Gastroesophageal sphincter (tissue), 4 donors: Measurements from ENCODE around the gene DPF3. TPM values are rescaled to one million over a fixed set of nuclear protein-coding genes. Genes with fewer than 3 reads are reported as not detected.

Experiments used
- ATAC-seq: fragments of 150-250 bp; one replicate; pipeline ENCODE4 v1.9.1; 2016; ENCODE audit warnings: mild to moderate bottlenecking, moderate library complexity
- H3K27ac ChIP-seq, 4 donors: fragments of 200-600 bp; sonication (generic) in 3 of 4; 1 replicate in 3 of 4; 2 replicates in 1 of 4; pipeline ENCODE4 v1.5.1; 2016 to 2019
- H3K27me3 ChIP-seq: fragments of 200-600 bp; sonication (generic); one replicate; pipeline ENCODE4 v1.5.1; 2019
- H3K36me3 ChIP-seq, 2 donors: fragments of 200-600 bp; sonication (generic); one replicate each; pipeline ENCODE4 v1.5.1; 2019; ENCODE audit warnings: control low read depth in 1 of 2
- H3K4me1 ChIP-seq, 3 donors: fragments of 200-600 bp; sonication (generic); 1 replicate in 2 of 3; 2 replicates in 1 of 3; pipeline ENCODE4 v1.5.1; 2016 to 2019; ENCODE audit warnings: control low read depth in 2 of 3
- H3K4me3 ChIP-seq, 2 donors: fragments of 200-600 bp; sonication (generic); one replicate each; pipeline ENCODE4 v1.5.1; 2019; ENCODE audit warnings: mild to moderate bottlenecking in 1 of 2, moderate library complexity in 1 of 2
- H3K9me3 ChIP-seq, 3 donors: fragments of 200-600 bp; sonication (generic); one replicate each; pipeline ENCODE4 v1.5.1; 2017 to 2019; ENCODE audit warnings: control low read depth in 2 of 3
- CTCF ChIP-seq, 4 experiments: fragments of 200-600 bp in 2 of 4; fragments of 450-650 bp in 2 of 4; sonication (generic) in 1 of 4; IDR thresholded peaks; one replicate each; pipeline ENCODE4 v1.5.1; 2017 to 2019; ENCODE audit warnings: antibody characterized with exemption in 4 of 4, mild to moderate bottlenecking in 2 of 4, moderate library complexity in 2 of 4
- EP300 ChIP-seq: sonication (generic); formaldehyde crosslinking; IDR thresholded peaks from one replicate; pipeline ENCODE4 v1.6.1; 2017; ENCODE audit warnings: antibody characterized with exemption, mild to moderate bottlenecking
- POLR2A ChIP-seq, 2 donors: fragments of 450-650 bp; IDR thresholded peaks; one replicate each; pipeline ENCODE4 v1.6.1; 2017; ENCODE audit warnings: antibody characterized with exemption in 2 of 2, mild to moderate bottlenecking in 2 of 2, moderate library complexity in 1 of 2
- POLR2AphosphoS5 ChIP-seq: sonication (generic); formaldehyde crosslinking; IDR thresholded peaks from one replicate; pipeline ENCODE4 v1.6.1; 2017; ENCODE audit warnings: antibody characterized with exemption
- WGBS, 2 donors: methylation state at CpG; one replicate each; pipeline ENCODE4 v1.1.5; 2018; ENCODE audit warnings: low coverage in 1 of 2; 5-methylcytosine and 5-hydroxymethylcytosine counted together
- total RNA-seq, 4 donors: library from RNA; depleted of rRNA; stranded (reverse); fragments of >200 nt; gene quantifications; one replicate each; pipeline ENCODE4 v1.1.0, GENCODE V29; 2016

Gene DPF3
- total RNA-seq, 4 donors from 2014 or later, result 0.13 to 4.4 (median 2.1) TPM

- no peak for ATAC-seq
- H3K4me1 ChIP-seq, result peaks cover 0 to 53% (median 5%) of the 10 kb centered on the region in 3 donors
- TF ChIP-seq POLR2AphosphoS5, result no peak
- TF ChIP-seq EP300, result no peak
- no peak for TF ChIP-seq CTCF (IDR thresholded peaks at IDR 0.05)
- no peak for TF ChIP-seq POLR2A (IDR thresholded peaks at IDR 0.05)
- WGBS, 2 donors, result 90 to 100% methylated on average over 1 to 2 of the region's 3 CpGs
- no peaks in the 10 kb centered on the region for H3K27me3 ChIP-seq
- H3K36me3 ChIP-seq, result no peaks in the 10 kb centered on the region
- H3K27ac ChIP-seq, result no peak overlapping the region
- no peaks in the 10 kb centered on the region for H3K9me3 ChIP-seq
- no peak overlapping the region for H3K4me3 ChIP-seq
Measured at GRCh38 chr14:72614365-72614764, 279.5 kb downstream of the DPF3 start.

- Histone ChIP-seq H3K27me3 (no peaks in the 10 kb centered on the region), H3K4me1 (peaks cover 0 to 53% (median 5%) of the 10 kb centered on the region in 3 donors), H3K27ac (no peak overlapping the region), H3K36me3 (no peaks in the 10 kb centered on the region), H3K4me3 (no peak overlapping the region), H3K9me3 (no peaks in the 10 kb centered on the region)
- ATAC-seq, result no peak
- WGBS, 2 donors, result no CpG with 5 or more reads among the region's 2 CpGs
- TF ChIP-seq EP300 (no peak), CTCF (IDR thresholded peaks at IDR 0.05) (no peak), POLR2AphosphoS5 (no peak), POLR2A (IDR thresholded peaks at IDR 0.05) (no peak)
Measured at GRCh38 chr14:72613975-72614319, 280.0 kb downstream of the DPF3 start.

- peaks cover 0 to 52% (median 5%) of the 10 kb centered on the region in 3 donors for H3K4me1 ChIP-seq
- no peaks in the 10 kb centered on the region for H3K9me3 ChIP-seq
- 62 to 69% methylated on average over 3 to 9 of the region's 13 CpGs for WGBS, 2 donors
- H3K27ac ChIP-seq, result peak overlapping the region in 1 of 4 donors; percentile 3
- H3K4me3 ChIP-seq, result no peak overlapping the region
- no peaks in the 10 kb centered on the region for H3K27me3 ChIP-seq
- peak; percentile 42 for ATAC-seq
- H3K36me3 ChIP-seq, result no peaks in the 10 kb centered on the region
- TF ChIP-seq CTCF (IDR thresholded peaks at IDR 0.05), result no peak
- TF ChIP-seq POLR2AphosphoS5, result no peak
- no peak for TF ChIP-seq POLR2A (IDR thresholded peaks at IDR 0.05)
- no peak for TF ChIP-seq EP300
Measured at GRCh38 chr14:72613231-72613974, 280.5 kb downstream of the DPF3 start.

GRCh38 chr14:72612041-72612440 is 281.9 kb downstream of the DPF3 start:
- no peak overlapping the region for H3K27ac ChIP-seq
- H3K36me3 ChIP-seq, result no peaks in the 10 kb centered on the region
- H3K4me1 ChIP-seq, result peaks cover 0 to 39% (median 5%) of the 10 kb centered on the region in 3 donors
- H3K9me3 ChIP-seq, result no peaks in the 10 kb centered on the region
- TF ChIP-seq POLR2AphosphoS5 (no peak), CTCF (IDR thresholded peaks at IDR 0.05) (no peak), EP300 (no peak), POLR2A (IDR thresholded peaks at IDR 0.05) (no peak)
- H3K4me3 ChIP-seq, result no peak overlapping the region
- WGBS, 2 donors, result 60% methylated on average over 1 of the region's 4 CpGs; no CpG with 5 or more reads in 1 of the 2 donors
- ATAC-seq, result no peak
- no peaks in the 10 kb centered on the region for H3K27me3 ChIP-seq

- H3K36me3 ChIP-seq, result no peaks in the 10 kb centered on the region
- no peak for ATAC-seq
- H3K9me3 ChIP-seq, result no peaks in the 10 kb centered on the region
- no peak overlapping the region for H3K27ac ChIP-seq
- TF ChIP-seq POLR2AphosphoS5 (no peak), POLR2A (IDR thresholded peaks at IDR 0.05) (no peak), CTCF (IDR thresholded peaks at IDR 0.05) (no peak), EP300 (no peak)
- no peak overlapping the region for H3K4me3 ChIP-seq
- 96% methylated on average over 3 of the region's 4 CpGs; no CpG with 5 or more reads in 1 of the 2 donors for WGBS, 2 donors
- H3K27me3 ChIP-seq, result no peaks in the 10 kb centered on the region
- H3K4me1 ChIP-seq, result peaks cover 0 to 33% (median 5%) of the 10 kb centered on the region in 3 donors
Measured at GRCh38 chr14:72611506-72611905, 282.4 kb downstream of the DPF3 start.
